Fibroblast of skin of left quadriceps (primary cell): Measurements from ENCODE around the gene ORM1.
"Not testable (repeated sequence)": the region's sequence is repeated elsewhere in the genome, so short reads cannot be mapped to it uniquely, and the experiment has no call there.

ENCODE experiments used
- DNase-seq, 2 experiments: peaks; one replicate each; pipeline ENCODE4 v3.0.0-alpha.2; 2013; ENCODE audit warnings: low read depth in 2 of 2

Gene ORM1

GRCh38 chr9:114304416-114305188, 18.3 kb upstream of the ORM1 start:
- DNase-seq, result no peak

GRCh38 chr9:114307899-114308267, 15.0 kb upstream of the ORM1 start:
- no peak for DNase-seq

GRCh38 chr9:114308361-114308950, 14.4 kb upstream of the ORM1 start:
- DNase-seq, result no peak

GRCh38 chr9:114309096-114309495, 13.8 kb upstream of the ORM1 start:
- no peak for DNase-seq

- no peak for DNase-seq
Observed at GRCh38 chr9:114310471-114311450, 12.1 kb upstream of the ORM1 start.

- no peak for DNase-seq
Observed at GRCh38 chr9:114311571-114312512, 11.1 kb upstream of the ORM1 start.

- DNase-seq, result no peak
Observed at GRCh38 chr9:114312513-114312875, 10.4 kb upstream of the ORM1 start.

GRCh38 chr9:114313186-114313585, 9.7 kb upstream of the ORM1 start:
- no peak for DNase-seq

GRCh38 chr9:114314256-114314867, 8.5 kb upstream of the ORM1 start:
- no peak for DNase-seq

GRCh38 chr9:114314881-114315722, 7.8 kb upstream of the ORM1 start:
- no peak for DNase-seq

GRCh38 chr9:114315723-114316363, 7.1 kb upstream of the ORM1 start:
- DNase-seq, result no peak

GRCh38 chr9:114316605-114317230, 6.2 kb upstream of the ORM1 start:
- no peak for DNase-seq

- DNase-seq, result peak; percentile 77 to 83
Observed at GRCh38 chr9:114317665-114318357, 5.1 kb upstream of the ORM1 start.

- DNase-seq, result no peak
Observed at GRCh38 chr9:114318416-114318815, 4.5 kb upstream of the ORM1 start.

- DNase-seq, result no peak
Observed at GRCh38 chr9:114319147-114319546, 3.8 kb upstream of the ORM1 start.

- not testable (repeated sequence) for DNase-seq
Observed at GRCh38 chr9:114320710-114321109, 2.2 kb upstream of the ORM1 start.

- DNase-seq, result no peak
Observed at GRCh38 chr9:114321759-114322158, 1.1 kb upstream of the ORM1 start.

GRCh38 chr9:114322160-114322818, 609 bp upstream of the ORM1 start:
- not testable (repeated sequence) for DNase-seq
